ENCODE results near the gene CPNE2.
"Not testable (repeated sequence)": the region's sequence is repeated elsewhere in the genome, so short reads cannot be mapped to it uniquely, and the experiment has no call there.

CPNE2 gene

GRCh38 chr16:57184113-57184512 is 91.7 kb downstream of the CPNE2 start:
- Histone ChIP-seq H3K27me3 (ENCODE audit: insufficient read depth, low read depth, severe bottlenecking) (no peaks in the 10 kb centered on the region), H3K4me3 (ENCODE audit: low read depth, low read length) (no peak overlapping the region), H3K36me3 (no peaks in the 10 kb centered on the region; the same call in 1 of the 2 replicates), H3K27ac (no peak overlapping the region), H3K9me3 (ENCODE audit: severe bottlenecking) (no peaks in the 10 kb centered on the region)
- TF ChIP-seq CTCF (IDR thresholded peaks at IDR 0.05; ENCODE audit: low read depth, low read length) = no peak
- no peak for DNase-seq

- TF ChIP-seq CTCF (IDR thresholded peaks at IDR 0.05; ENCODE audit: low read depth, low read length) = no peak
- DNase-seq = no peak
- H3K27ac ChIP-seq = peak overlapping the region; percentile 94
- H3K4me3 ChIP-seq (ENCODE audit: low read depth, low read length) = peak overlapping the region; percentile 98
- peaks cover 5% of the 10 kb centered on the region for H3K36me3 ChIP-seq
- no peaks in the 10 kb centered on the region for H3K9me3 ChIP-seq (ENCODE audit: severe bottlenecking)
- no peaks in the 10 kb centered on the region for H3K27me3 ChIP-seq (ENCODE audit: insufficient read depth, low read depth, severe bottlenecking)
Observed at GRCh38 chr16:57184887-57185445, 92.6 kb downstream of the CPNE2 start.

- DNase-seq = no peak
- peak overlapping the region; percentile 94 for H3K27ac ChIP-seq
Observed at GRCh38 chr16:57185446-57185944, 93.1 kb downstream of the CPNE2 start.

GRCh38 chr16:57185945-57186871 is 93.8 kb downstream of the CPNE2 start, which contains the start of the genes PSME3IP1 and RSPRY1:
Gene PSME3IP1, minus strand, starts transcription at chr16:57186039. Its CDS starts 12,185 bp downstream, at chr16:57173854.
Gene RSPRY1, plus strand, starts transcription at chr16:57186329. Its CDS starts 18,330 bp downstream, at chr16:57204659.
- TF ChIP-seq CTCF (IDR thresholded peaks at IDR 0.05; ENCODE audit: low read depth, low read length) = no peak
- H3K4me3 ChIP-seq (ENCODE audit: low read depth, low read length) = peak within 1 kb of the TSS; percentile 99
- peak within 1 kb of the TSS; percentile 96 for H3K27ac ChIP-seq
- H3K36me3 ChIP-seq = peaks cover 10% of the 10 kb centered on the region
- no peaks in the 10 kb centered on the region for H3K9me3 ChIP-seq (ENCODE audit: severe bottlenecking)
- DNase-seq = peak; percentile 99
- H3K27me3 ChIP-seq (ENCODE audit: insufficient read depth, low read depth, severe bottlenecking) = no peaks in the 10 kb centered on the region

More at GRCh38 chr16:57185446-57185944, 93.1 kb downstream of the CPNE2 start:
- no peaks in the 10 kb centered on the region for H3K27me3 ChIP-seq (ENCODE audit: insufficient read depth, low read depth, severe bottlenecking)
- peak overlapping the region; percentile 98 for H3K4me3 ChIP-seq (ENCODE audit: low read depth, low read length)
- H3K36me3 ChIP-seq = peaks cover 10% of the 10 kb centered on the region
- TF ChIP-seq CTCF (IDR thresholded peaks at IDR 0.05; ENCODE audit: low read depth, low read length) = no peak
- H3K9me3 ChIP-seq (ENCODE audit: severe bottlenecking) = no peaks in the 10 kb centered on the region

GRCh38 chr16:57186872-57187854 is 94.8 kb downstream of the CPNE2 start:
- peak overlapping the region; percentile 96 for H3K27ac ChIP-seq
- DNase-seq = peak; percentile 49

GRCh38 chr16:57187902-57188710 is 95.7 kb downstream of the CPNE2 start:
- Histone ChIP-seq H3K4me3 (ENCODE audit: low read depth, low read length) (peak overlapping the region; percentile 99), H3K36me3 (peaks cover 10% of the 10 kb centered on the region), H3K27ac (peak overlapping the region; percentile 96)
- not testable (repeated sequence) for H3K27me3 ChIP-seq (ENCODE audit: insufficient read depth, low read depth, severe bottlenecking); H3K9me3 ChIP-seq (ENCODE audit: severe bottlenecking); DNase-seq

More at GRCh38 chr16:57186872-57187854, 94.8 kb downstream of the CPNE2 start:
- TF ChIP-seq CTCF (IDR thresholded peaks at IDR 0.05; ENCODE audit: low read depth, low read length) = no peak
- Histone ChIP-seq H3K36me3 (peaks cover 10% of the 10 kb centered on the region), H3K27me3 (ENCODE audit: insufficient read depth, low read depth, severe bottlenecking) (no peaks in the 10 kb centered on the region), H3K4me3 (ENCODE audit: low read depth, low read length) (peak overlapping the region; percentile 99), H3K9me3 (ENCODE audit: severe bottlenecking) (no peaks in the 10 kb centered on the region)
